Body of pancreas (tissue), 4 donors: ENCODE results near the gene CREB5.

Source experiments
- POLR2A ChIP-seq, 3 donors: fragments of 450-650 bp; IDR thresholded peaks; one replicate each; pipeline ENCODE4 v1.6.1; 2016; ENCODE audit warnings: antibody characterized with exemption in 3 of 3, mild to moderate bottlenecking in 2 of 3
- TF ChIP-seq, protein P1 (sequence below), 7 experiments: fragments of 450-650 bp in 4 of 7; fragments of 200-600 bp in 3 of 7; sonication (generic) in 3 of 7; IDR thresholded peaks; one replicate each; pipeline ENCODE4 v1.5.1; 2016 to 2019; ENCODE audit warnings: antibody characterized with exemption in 7 of 7

GRCh38 chr7:28858206-28858605 is 445.9 kb downstream of the CREB5 start:
- TF ChIP-seq, protein P1, sequence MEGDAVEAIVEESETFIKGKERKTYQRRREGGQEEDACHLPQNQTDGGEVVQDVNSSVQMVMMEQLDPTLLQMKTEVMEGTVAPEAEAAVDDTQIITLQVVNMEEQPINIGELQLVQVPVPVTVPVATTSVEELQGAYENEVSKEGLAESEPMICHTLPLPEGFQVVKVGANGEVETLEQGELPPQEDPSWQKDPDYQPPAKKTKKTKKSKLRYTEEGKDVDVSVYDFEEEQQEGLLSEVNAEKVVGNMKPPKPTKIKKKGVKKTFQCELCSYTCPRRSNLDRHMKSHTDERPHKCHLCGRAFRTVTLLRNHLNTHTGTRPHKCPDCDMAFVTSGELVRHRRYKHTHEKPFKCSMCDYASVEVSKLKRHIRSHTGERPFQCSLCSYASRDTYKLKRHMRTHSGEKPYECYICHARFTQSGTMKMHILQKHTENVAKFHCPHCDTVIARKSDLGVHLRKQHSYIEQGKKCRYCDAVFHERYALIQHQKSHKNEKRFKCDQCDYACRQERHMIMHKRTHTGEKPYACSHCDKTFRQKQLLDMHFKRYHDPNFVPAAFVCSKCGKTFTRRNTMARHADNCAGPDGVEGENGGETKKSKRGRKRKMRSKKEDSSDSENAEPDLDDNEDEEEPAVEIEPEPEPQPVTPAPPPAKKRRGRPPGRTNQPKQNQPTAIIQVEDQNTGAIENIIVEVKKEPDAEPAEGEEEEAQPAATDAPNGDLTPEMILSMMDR (IDR thresholded peaks at IDR 0.05): no peak
- no peak for TF ChIP-seq POLR2A (IDR thresholded peaks at IDR 0.05)
